Rectal smooth muscle tissue (tissue), 1 donor: ENCODE data around the gene FTO.

Experiments
- H3K27ac ChIP-seq: one replicate; pipeline ENCODE4 v1.7.0; 2013; ENCODE audit warnings: low read depth, low read length, inconsistent platforms
- H3K27me3 ChIP-seq: one replicate; pipeline ENCODE4 v1.7.0; 2013; ENCODE audit warnings: low read length; ENCODE audit not compliant: control insufficient read depth, insufficient read depth
- H3K36me3 ChIP-seq: one replicate; pipeline ENCODE4 v1.7.0; 2013; ENCODE audit warnings: low read length; ENCODE audit not compliant: control insufficient read depth, insufficient read depth
- H3K4me1 ChIP-seq: one replicate; pipeline ENCODE4 v1.7.0; 2013; ENCODE audit warnings: low read length; ENCODE audit not compliant: control insufficient read depth, insufficient read depth
- H3K4me3 ChIP-seq: one replicate; pipeline ENCODE4 v1.7.0; 2013; ENCODE audit warnings: low read length
- H3K9ac ChIP-seq: one replicate; pipeline ENCODE4 v1.7.0; 2013; ENCODE audit warnings: low read length

The FTO gene

GRCh38 chr16:53703590-53704444 is at the start of gene FTO, which contains the start of gene RPGRIP1L:
FTO (plus strand) TSS chr16:53704156.
RPGRIP1L (minus strand) TSS chr16:53703859; CDS start chr16:53700723, 3,136 bp downstream.
- H3K4me1 ChIP-seq: no peaks in the 10 kb centered on the region
- H3K9ac ChIP-seq: peak within 1 kb of the TSS; percentile 47
- H3K27me3 ChIP-seq: no peaks in the 10 kb centered on the region
- peak within 1 kb of the TSS; percentile 91 for H3K4me3 ChIP-seq
- H3K36me3 ChIP-seq: no peaks in the 10 kb centered on the region
- H3K27ac ChIP-seq: peak within 1 kb of the TSS; percentile 56

- Histone ChIP-seq H3K36me3 (peaks cover 2% of the 10 kb centered on the region), H3K27ac (no peak overlapping the region), H3K27me3 (no peaks in the 10 kb centered on the region), H3K4me1 (no peaks in the 10 kb centered on the region), H3K9ac (no peak overlapping the region), H3K4me3 (no peak overlapping the region)
These were observed 49.0 kb upstream of the FTO start for GRCh38 chr16:53654946-53655345.

GRCh38 chr16:53662072-53662471 is 41.9 kb upstream of the FTO start:
- H3K36me3 ChIP-seq: no peaks in the 10 kb centered on the region
- no peaks in the 10 kb centered on the region for H3K4me1 ChIP-seq
- no peak overlapping the region for H3K27ac ChIP-seq
- H3K27me3 ChIP-seq: no peaks in the 10 kb centered on the region
- H3K9ac ChIP-seq: no peak overlapping the region
- no peak overlapping the region for H3K4me3 ChIP-seq

- H3K4me3 ChIP-seq: no peak overlapping the region
- no peak overlapping the region for H3K27ac ChIP-seq
- no peak overlapping the region for H3K9ac ChIP-seq
- no peaks in the 10 kb centered on the region for H3K4me1 ChIP-seq
- no peaks in the 10 kb centered on the region for H3K27me3 ChIP-seq
- H3K36me3 ChIP-seq: no peaks in the 10 kb centered on the region
These were observed 39.1 kb upstream of the FTO start for GRCh38 chr16:53664724-53665345.

- Histone ChIP-seq H3K27ac (no peak overlapping the region), H3K9ac (no peak overlapping the region)
These were observed 37.1 kb upstream of the FTO start for GRCh38 chr16:53666786-53667415.

GRCh38 chr16:53668869-53669268 is 35.1 kb upstream of the FTO start:
- H3K27me3 ChIP-seq: no peaks in the 10 kb centered on the region
- H3K4me1 ChIP-seq: no peaks in the 10 kb centered on the region
- H3K36me3 ChIP-seq: no peaks in the 10 kb centered on the region
- no peak overlapping the region for H3K9ac ChIP-seq
- no peak overlapping the region for H3K27ac ChIP-seq
- no peak overlapping the region for H3K4me3 ChIP-seq

More at GRCh38 chr16:53666786-53667415, 37.1 kb upstream of the FTO start:
- H3K4me1 ChIP-seq: no peaks in the 10 kb centered on the region
- no peaks in the 10 kb centered on the region for H3K27me3 ChIP-seq
- no peak overlapping the region for H3K4me3 ChIP-seq
- no peaks in the 10 kb centered on the region for H3K36me3 ChIP-seq

GRCh38 chr16:53672461-53672860 is 31.5 kb upstream of the FTO start:
- Histone ChIP-seq H3K27ac (no peak overlapping the region), H3K27me3 (no peaks in the 10 kb centered on the region), H3K4me1 (no peaks in the 10 kb centered on the region), H3K36me3 (no peaks in the 10 kb centered on the region), H3K4me3 (no peak overlapping the region), H3K9ac (no peak overlapping the region)

GRCh38 chr16:53673189-53673588 is 30.8 kb upstream of the FTO start:
- Histone ChIP-seq H3K27me3 (no peaks in the 10 kb centered on the region), H3K36me3 (no peaks in the 10 kb centered on the region), H3K9ac (no peak overlapping the region), H3K27ac (no peak overlapping the region), H3K4me3 (no peak overlapping the region), H3K4me1 (no peaks in the 10 kb centered on the region)

GRCh38 chr16:53678155-53678554 is 25.8 kb upstream of the FTO start:
- Histone ChIP-seq H3K36me3 (no peaks in the 10 kb centered on the region), H3K27me3 (no peaks in the 10 kb centered on the region), H3K4me1 (no peaks in the 10 kb centered on the region), H3K9ac (no peak overlapping the region), H3K4me3 (no peak overlapping the region), H3K27ac (no peak overlapping the region)

- Histone ChIP-seq H3K27ac (no peak overlapping the region), H3K9ac (no peak overlapping the region), H3K4me1 (no peaks in the 10 kb centered on the region), H3K4me3 (no peak overlapping the region), H3K27me3 (no peaks in the 10 kb centered on the region), H3K36me3 (no peaks in the 10 kb centered on the region)
These were observed 25.1 kb upstream of the FTO start for GRCh38 chr16:53678756-53679343.

- Histone ChIP-seq H3K9ac (no peak overlapping the region), H3K36me3 (no peaks in the 10 kb centered on the region), H3K4me3 (no peak overlapping the region), H3K27ac (no peak overlapping the region), H3K27me3 (no peaks in the 10 kb centered on the region), H3K4me1 (no peaks in the 10 kb centered on the region)
These were observed 23.2 kb upstream of the FTO start for GRCh38 chr16:53680756-53681155.

- H3K27ac ChIP-seq: no peak overlapping the region
- H3K4me1 ChIP-seq: no peaks in the 10 kb centered on the region
- H3K9ac ChIP-seq: no peak overlapping the region
- H3K4me3 ChIP-seq: no peak overlapping the region
- H3K27me3 ChIP-seq: no peaks in the 10 kb centered on the region
- H3K36me3 ChIP-seq: no peaks in the 10 kb centered on the region
These were observed 22.6 kb upstream of the FTO start for GRCh38 chr16:53681354-53681753.
